Endothelial cell (in vitro differentiated cells): ENCODE measurements around the gene ENTPD2. TPM values are rescaled to one million over a fixed set of nuclear protein-coding genes. Genes with fewer than 3 reads are reported as not detected.

Experiments
- DNase-seq: peaks from one replicate; pipeline ENCODE4 v3.0.0; 2021; ENCODE audit warnings: low spot score
- H3K27ac Mint-ChIP-seq: one replicate; pipeline ENCODE4 v1.8.0; 2021; ENCODE audit warnings: mixed read lengths, inconsistent platforms; ENCODE audit not compliant: unreplicated experiment
- H3K27me3 Mint-ChIP-seq: one replicate; pipeline ENCODE4 v1.8.0; 2021; ENCODE audit warnings: mild to moderate bottlenecking, moderate library complexity, mixed read lengths, inconsistent platforms; ENCODE audit not compliant: unreplicated experiment
- H3K36me3 Mint-ChIP-seq: one replicate; pipeline ENCODE4 v1.8.0; 2021; ENCODE audit warnings: mild to moderate bottlenecking, low read depth, mixed read lengths, inconsistent platforms; ENCODE audit not compliant: unreplicated experiment
- H3K4me1 Mint-ChIP-seq: one replicate; pipeline ENCODE4 v1.8.0; 2021; ENCODE audit warnings: mild to moderate bottlenecking, mixed read lengths, inconsistent platforms; ENCODE audit not compliant: unreplicated experiment
- H3K4me3 Mint-ChIP-seq: one replicate; pipeline ENCODE4 v1.8.0; 2021; ENCODE audit warnings: mild to moderate bottlenecking, mixed read lengths, inconsistent platforms; ENCODE audit not compliant: unreplicated experiment
- H3K9me3 Mint-ChIP-seq: one replicate; pipeline ENCODE4 v1.8.0; 2021; ENCODE audit warnings: mixed read lengths, inconsistent platforms; ENCODE audit not compliant: unreplicated experiment
- CTCF ChIP-seq: fragments of 200-600 bp; sonication (generic); IDR thresholded peaks from one replicate; pipeline ENCODE4 v1.5.0; 2021; ENCODE audit warnings: antibody characterized with exemption; ENCODE audit not compliant: unreplicated experiment
- total RNA-seq: library from RNA; stranded (reverse); fragmentation: NEBNext Ultra II Directional; extraction: Animal tissue kit (Norgen Biotek cat#: 25700); gene quantifications from one replicate; pipeline ENCODE4 v1.2.1, GENCODE V29; 2021; ENCODE audit not compliant: unreplicated experiment

The ENTPD2 gene
- total RNA-seq, 1 donor from 2014 or later: 55.6 TPM

- TF ChIP-seq CTCF: no peak
- Mint-ChIP-seq H3K9me3 (no peaks in the 10 kb centered on the region), H3K36me3 (no peaks in the 10 kb centered on the region), H3K4me3 (no peak overlapping the region), H3K4me1 (peaks cover 5% of the 10 kb centered on the region), H3K27ac (no peak overlapping the region), H3K27me3 (peaks cover 1% of the 10 kb centered on the region)
- DNase-seq: no peak
These were observed 590 bp downstream of the ENTPD2 start for GRCh38 chr9:137052998-137053943.

GRCh38 chr9:137052293-137052692 is 1.6 kb downstream of the ENTPD2 start:
- no peak for TF ChIP-seq CTCF
- no peaks in the 10 kb centered on the region for H3K9me3 Mint-ChIP-seq
- peaks cover 3% of the 10 kb centered on the region for H3K27me3 Mint-ChIP-seq
- no peaks in the 10 kb centered on the region for H3K36me3 Mint-ChIP-seq
- no peak overlapping the region for H3K27ac Mint-ChIP-seq
- no peak for DNase-seq
- no peak overlapping the region for H3K4me3 Mint-ChIP-seq
- H3K4me1 Mint-ChIP-seq: peaks cover 4% of the 10 kb centered on the region

- no peaks in the 10 kb centered on the region for H3K36me3 Mint-ChIP-seq
- DNase-seq: no peak
- H3K9me3 Mint-ChIP-seq: no peaks in the 10 kb centered on the region
- H3K4me1 Mint-ChIP-seq: peaks cover 4% of the 10 kb centered on the region
- no peak overlapping the region for H3K27ac Mint-ChIP-seq
- TF ChIP-seq CTCF: no peak
- H3K4me3 Mint-ChIP-seq: no peak overlapping the region
- H3K27me3 Mint-ChIP-seq: peaks cover 3% of the 10 kb centered on the region
These were observed 2.6 kb downstream of the ENTPD2 start for GRCh38 chr9:137051145-137051724.

GRCh38 chr9:137050570-137050969 is 3.3 kb downstream of the ENTPD2 start:
- Mint-ChIP-seq H3K27me3 (peaks cover 3% of the 10 kb centered on the region), H3K27ac (no peak overlapping the region), H3K4me1 (peaks cover 4% of the 10 kb centered on the region), H3K4me3 (no peak overlapping the region), H3K36me3 (no peaks in the 10 kb centered on the region), H3K9me3 (no peaks in the 10 kb centered on the region)
- TF ChIP-seq CTCF: no peak
- no peak for DNase-seq
